Stimulated activated CD8-positive, alpha-beta memory T cell treated with anti-CD3 and anti-CD28 coated beads, Interleukin-2, amount 100 ng/mL, for 48 hours (primary cell): Measurements from ENCODE around the gene BEGAIN.

Source experiments
- DNase-seq, 2 donors: peaks; one replicate each; pipeline ENCODE4 v3.0.0-alpha.2; 2020; ENCODE audit warnings: low read depth in 2 of 2

Gene BEGAIN

GRCh38 chr14:100536721-100537445 is 50.3 kb downstream of the BEGAIN start:
- no peak for DNase-seq

GRCh38 chr14:100536121-100536510 is 51.1 kb downstream of the BEGAIN start:
- no peak for DNase-seq

- DNase-seq = no peak
Observed at GRCh38 chr14:100535287-100536120, 51.7 kb downstream of the BEGAIN start.

- no peak for DNase-seq
Observed at GRCh38 chr14:100534528-100535286, 52.5 kb downstream of the BEGAIN start.

GRCh38 chr14:100533656-100534485 is 53.3 kb downstream of the BEGAIN start:
- no peak for DNase-seq

GRCh38 chr14:100532906-100533655 is 54.1 kb downstream of the BEGAIN start:
- DNase-seq = no peak

GRCh38 chr14:100532154-100532861 is 54.9 kb downstream of the BEGAIN start:
- DNase-seq = no peak

- no peak for DNase-seq
Observed at GRCh38 chr14:100531152-100532121, 55.8 kb downstream of the BEGAIN start.

- no peak for DNase-seq
Observed at GRCh38 chr14:100530270-100531072, 56.7 kb downstream of the BEGAIN start.

GRCh38 chr14:100529561-100530031 is 57.6 kb downstream of the BEGAIN start:
- DNase-seq = no peak

GRCh38 chr14:100528962-100529560 is 58.2 kb downstream of the BEGAIN start:
- DNase-seq = no peak

- DNase-seq = no peak
Observed at GRCh38 chr14:100526632-100527031, 60.6 kb downstream of the BEGAIN start.

- DNase-seq = no peak
Observed at GRCh38 chr14:100526057-100526456, 61.2 kb downstream of the BEGAIN start.

GRCh38 chr14:100525615-100526014 is 61.6 kb downstream of the BEGAIN start:
- DNase-seq = no peak

- peak in 1 of 2 donors; percentile 37 for DNase-seq
Observed at GRCh38 chr14:100524933-100525243, 62.3 kb downstream of the BEGAIN start.

- no peak for DNase-seq
Observed at GRCh38 chr14:100524233-100524932, 62.8 kb downstream of the BEGAIN start.

- no peak for DNase-seq
Observed at GRCh38 chr14:100523843-100524169, 63.4 kb downstream of the BEGAIN start.
